Measurements from ENCODE around the gene S100Z. TPM values are rescaled to one million over a fixed set of nuclear protein-coding genes. Genes with fewer than 3 reads are reported as not detected.

Gene S100Z
- total RNA-seq, 4 donors from 2014 or later, result 11.6 TPM; not detected in 3

GRCh38 chr5:76836181-76836580, 13.6 kb upstream of the S100Z start:
- H3K27ac ChIP-seq, result no peak overlapping the region
- DNase-seq, result no peak
- H3K36me3 ChIP-seq, result peaks cover 0 to 13% (median 0%) of the 10 kb centered on the region in 3 donors
- no peak overlapping the region for H3K4me3 ChIP-seq
- TF ChIP-seq POLR2A (IDR thresholded peaks at IDR 0.05), result no peak
- TF ChIP-seq CTCF (IDR thresholded peaks at IDR 0.05), result no peak
- H3K4me1 ChIP-seq, result peaks cover 0 to 5% (median 0%) of the 10 kb centered on the region in 4 donors
- no peaks in the 10 kb centered on the region for H3K27me3 ChIP-seq
- H3K9me3 ChIP-seq, result no peaks in the 10 kb centered on the region

- Histone ChIP-seq H3K4me1 (peaks cover 0 to 5% (median 0%) of the 10 kb centered on the region in 4 donors), H3K9me3 (no peaks in the 10 kb centered on the region), H3K36me3 (peaks cover 0 to 13% (median 0%) of the 10 kb centered on the region in 3 donors), H3K27me3 (no peaks in the 10 kb centered on the region), H3K27ac (no peak overlapping the region), H3K4me3 (no peak overlapping the region)
- TF ChIP-seq CTCF (IDR thresholded peaks at IDR 0.05) (no peak), POLR2A (IDR thresholded peaks at IDR 0.05) (no peak)
- DNase-seq, result no peak
Measured at GRCh38 chr5:76836585-76836984, 13.2 kb upstream of the S100Z start.

- Histone ChIP-seq H3K36me3 (peaks cover 0 to 4% (median 0%) of the 10 kb centered on the region in 3 donors), H3K4me3 (no peak overlapping the region), H3K4me1 (peaks cover 0 to 5% (median 0%) of the 10 kb centered on the region in 4 donors), H3K27ac (peak overlapping the region in 3 of 4 donors; percentile 43 to 79 (median 47)), H3K9me3 (no peaks in the 10 kb centered on the region), H3K27me3 (no peaks in the 10 kb centered on the region)
- peak in 1 of 3 donors; percentile 70 for DNase-seq
- no peak for TF ChIP-seq POLR2A (IDR thresholded peaks at IDR 0.05)
- no peak for TF ChIP-seq CTCF (IDR thresholded peaks at IDR 0.05)
Measured at GRCh38 chr5:76838481-76839261, 11.1 kb upstream of the S100Z start.

- Histone ChIP-seq H3K27ac (no peak overlapping the region), H3K9me3 (no peaks in the 10 kb centered on the region), H3K4me3 (no peak overlapping the region), H3K36me3 (no peaks in the 10 kb centered on the region), H3K27me3 (no peaks in the 10 kb centered on the region), H3K4me1 (peaks cover 0 to 5% (median 0%) of the 10 kb centered on the region in 4 donors)
- TF ChIP-seq POLR2A (IDR thresholded peaks at IDR 0.05) (no peak), CTCF (IDR thresholded peaks at IDR 0.05) (no peak)
- no peak for DNase-seq
Measured at GRCh38 chr5:76841361-76841760, 8.5 kb upstream of the S100Z start.

GRCh38 chr5:76845890-76846289, 3.9 kb upstream of the S100Z start:
- no peaks in the 10 kb centered on the region for H3K4me1 ChIP-seq
- H3K27ac ChIP-seq, result no peak overlapping the region
- TF ChIP-seq POLR2A (IDR thresholded peaks at IDR 0.05), result no peak
- no peak for TF ChIP-seq CTCF (IDR thresholded peaks at IDR 0.05)
- H3K27me3 ChIP-seq, result no peaks in the 10 kb centered on the region
- no peak for DNase-seq
- H3K36me3 ChIP-seq, result no peaks in the 10 kb centered on the region
- H3K4me3 ChIP-seq, result no peak overlapping the region
- H3K9me3 ChIP-seq, result no peaks in the 10 kb centered on the region
